HG02642 (cell line): ENCODE measurements around the gene SNAI1.
"Not testable (repeated sequence)": the region's sequence is repeated elsewhere in the genome, so short reads cannot be mapped to it uniquely, and the experiment has no call there.

Source experiments
- ATAC-seq: cut with Tn5 transposase; IDR thresholded peaks from one replicate; pipeline ENCODE4 v1.9.1; 2021; ENCODE audit warnings: mild to moderate bottlenecking; ENCODE audit not compliant: unreplicated experiment, poor library complexity

SNAI1 gene

GRCh38 chr20:50009521-50010454 lies 27.0 kb downstream of the SNAI1 start:
- ATAC-seq = no peak

DNA sequence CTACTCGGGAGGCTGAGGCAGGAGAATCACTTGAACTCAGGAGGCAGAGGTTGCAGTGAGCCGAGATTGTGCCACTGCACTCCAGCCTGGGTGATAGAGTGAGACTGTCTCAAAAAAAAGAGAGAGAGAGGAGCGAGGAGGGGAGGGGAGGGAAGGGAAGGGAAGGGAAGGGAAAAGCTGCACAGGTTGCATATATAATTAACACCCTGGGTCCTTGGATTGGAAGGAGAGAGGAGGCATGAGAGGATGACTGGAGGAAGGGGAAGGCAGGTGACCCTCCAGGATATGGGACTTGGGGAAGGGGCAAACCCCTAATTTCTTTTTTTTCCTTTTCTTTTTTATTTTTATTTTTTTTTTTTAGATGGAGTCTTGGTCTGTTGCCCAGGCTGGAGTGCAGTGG lies 28.8 kb downstream of the SNAI1 start:
- ATAC-seq = not testable (repeated sequence)

GRCh38 chr20:50012282-50013263 lies 29.8 kb downstream of the SNAI1 start:
- ATAC-seq = no peak

GRCh38 chr20:50013976-50014375 lies 31.2 kb downstream of the SNAI1 start:
- no peak for ATAC-seq

- no peak for ATAC-seq
Measured at GRCh38 chr20:50014570-50015562, 32.1 kb downstream of the SNAI1 start.

- ATAC-seq = no peak
Measured at GRCh38 chr20:50015636-50015992, 32.8 kb downstream of the SNAI1 start.

DNA sequence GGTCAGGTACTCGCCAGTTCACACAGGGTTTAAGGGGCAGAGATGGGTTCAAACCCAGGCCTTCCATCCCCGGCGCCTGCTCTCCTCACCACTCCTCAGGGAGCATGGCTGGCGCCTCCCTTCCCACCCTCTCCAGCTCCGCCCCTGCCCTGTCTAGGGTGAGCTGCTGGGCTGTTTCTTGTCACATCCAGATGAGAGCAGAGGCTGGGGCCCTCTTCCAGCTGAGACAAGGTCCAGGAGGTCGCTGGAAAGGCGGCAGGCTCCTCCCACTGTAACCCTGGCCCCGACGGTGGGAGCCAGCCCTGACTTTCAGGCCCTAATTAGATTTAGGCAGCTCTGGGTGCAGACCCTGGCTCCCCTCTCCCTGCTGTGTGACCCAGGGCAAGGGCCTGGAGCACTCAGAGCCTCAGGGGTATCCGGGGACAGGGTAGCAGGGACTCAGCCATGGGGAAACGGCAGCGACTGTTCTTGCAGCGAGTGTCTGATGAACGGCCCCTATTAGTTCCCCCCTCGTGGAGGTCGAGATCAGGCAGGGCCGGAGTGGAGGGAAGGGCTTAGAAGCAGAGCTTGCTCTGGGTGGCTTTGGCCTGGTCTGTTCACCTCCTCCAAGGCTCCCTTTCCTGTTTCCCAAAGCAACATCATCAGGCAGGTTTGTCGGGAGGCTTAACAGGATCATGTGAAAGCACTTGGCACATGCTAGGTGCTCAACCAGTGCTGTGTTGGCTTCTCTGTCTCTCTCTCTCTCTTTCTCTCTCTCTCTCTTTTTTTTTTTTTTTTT lies 33.4 kb downstream of the SNAI1 start:
- no peak for ATAC-seq

- ATAC-seq = no peak
Measured at GRCh38 chr20:50017160-50017559, 34.4 kb downstream of the SNAI1 start.

GRCh38 chr20:50017576-50018248 lies 34.9 kb downstream of the SNAI1 start:
- no peak for ATAC-seq

DNA sequence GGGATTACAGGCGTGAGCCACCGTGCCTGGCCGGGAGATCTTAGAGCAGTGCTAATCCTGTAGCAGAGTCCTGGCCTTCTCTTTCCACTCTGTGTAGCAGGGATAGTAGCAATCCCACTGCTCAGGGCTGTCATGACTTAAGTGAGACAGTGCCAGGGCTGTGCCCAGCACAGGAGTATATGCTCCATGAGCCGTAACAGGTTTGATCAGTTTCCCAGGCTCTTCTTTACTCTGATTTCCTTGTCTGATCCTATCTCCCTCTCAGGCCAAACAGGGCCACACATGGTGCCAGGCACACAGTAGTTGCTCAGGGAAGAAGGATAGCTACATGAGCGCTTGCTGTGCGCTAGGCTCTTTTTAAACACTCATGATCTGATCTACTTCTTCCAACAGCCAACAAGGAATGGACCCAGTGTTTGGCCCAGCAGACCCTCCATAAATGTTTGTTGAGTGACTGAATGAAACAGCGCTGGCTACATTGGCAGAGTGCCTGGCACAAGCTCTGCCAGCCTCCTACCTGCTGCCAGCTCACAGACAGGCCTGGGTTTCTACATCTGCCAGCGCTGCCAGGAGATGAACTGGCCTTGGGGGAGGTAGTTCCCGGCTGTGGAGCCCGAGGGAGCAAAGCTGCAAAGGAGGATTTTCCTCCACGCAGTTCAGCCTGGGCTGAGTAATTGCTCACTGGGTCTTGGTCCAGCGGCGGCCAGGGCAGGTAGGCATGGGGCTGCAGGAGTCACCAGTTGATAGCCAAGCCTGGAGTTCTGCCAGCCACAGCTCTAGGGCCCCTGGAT lies 36.9 kb downstream of the SNAI1 start:
- ATAC-seq = no peak

DNA sequence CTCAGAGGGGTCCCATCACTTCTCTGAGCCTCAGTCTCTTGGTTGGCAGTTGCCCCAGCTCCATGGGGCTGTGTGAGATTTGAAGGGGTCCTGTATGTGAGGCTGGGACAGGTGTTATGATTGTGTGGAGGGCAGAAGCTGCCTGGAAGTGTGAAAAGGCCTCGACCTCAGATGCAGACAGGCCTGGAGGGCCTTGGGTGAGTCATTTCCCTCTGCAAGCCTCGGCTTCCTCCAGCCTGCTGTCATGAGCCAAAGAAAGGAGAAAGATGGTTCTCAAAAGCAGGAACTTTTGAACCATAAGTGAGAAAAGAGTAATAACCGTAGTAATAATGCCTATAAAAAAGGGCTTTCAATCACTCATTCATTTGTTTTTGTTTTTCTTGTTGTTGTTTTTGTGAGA lies 37.5 kb downstream of the SNAI1 start:
- no peak for ATAC-seq

GRCh38 chr20:50022676-50023075 lies 39.9 kb downstream of the SNAI1 start:
- ATAC-seq = no peak

DNA sequence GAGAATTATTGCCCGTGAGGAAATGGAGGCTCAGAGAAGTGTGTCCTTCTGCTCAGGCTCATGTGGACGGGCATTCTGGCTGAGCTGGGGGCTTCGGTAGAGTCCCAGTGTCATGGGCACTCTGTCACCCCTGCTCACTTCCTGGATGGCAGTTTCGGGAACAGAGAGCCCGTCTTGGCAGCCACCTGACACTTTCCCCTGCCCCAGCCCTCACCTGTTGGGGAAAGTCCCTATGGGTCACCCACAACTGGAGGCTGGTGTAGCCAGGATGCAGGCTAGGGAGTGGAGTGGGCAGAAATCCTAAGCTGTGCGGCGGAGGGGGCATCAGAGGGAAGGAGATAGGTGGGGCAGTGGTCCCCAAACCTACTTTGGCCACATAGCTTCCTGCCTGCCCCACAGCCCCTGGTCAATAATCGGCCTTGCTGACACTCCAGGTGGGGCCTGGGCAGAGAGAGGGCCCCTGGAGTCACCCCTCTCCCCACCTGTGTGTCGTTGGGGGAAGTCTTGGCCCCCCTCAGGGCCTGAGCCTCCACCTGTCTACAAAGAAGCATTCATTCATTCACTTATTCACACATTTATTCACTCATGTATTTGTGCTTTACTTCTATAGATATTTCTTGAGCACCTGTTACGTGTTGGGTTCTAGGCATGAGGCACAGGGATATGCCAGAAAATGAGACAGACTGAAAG lies 40.5 kb downstream of the SNAI1 start:
- ATAC-seq = no peak

DNA sequence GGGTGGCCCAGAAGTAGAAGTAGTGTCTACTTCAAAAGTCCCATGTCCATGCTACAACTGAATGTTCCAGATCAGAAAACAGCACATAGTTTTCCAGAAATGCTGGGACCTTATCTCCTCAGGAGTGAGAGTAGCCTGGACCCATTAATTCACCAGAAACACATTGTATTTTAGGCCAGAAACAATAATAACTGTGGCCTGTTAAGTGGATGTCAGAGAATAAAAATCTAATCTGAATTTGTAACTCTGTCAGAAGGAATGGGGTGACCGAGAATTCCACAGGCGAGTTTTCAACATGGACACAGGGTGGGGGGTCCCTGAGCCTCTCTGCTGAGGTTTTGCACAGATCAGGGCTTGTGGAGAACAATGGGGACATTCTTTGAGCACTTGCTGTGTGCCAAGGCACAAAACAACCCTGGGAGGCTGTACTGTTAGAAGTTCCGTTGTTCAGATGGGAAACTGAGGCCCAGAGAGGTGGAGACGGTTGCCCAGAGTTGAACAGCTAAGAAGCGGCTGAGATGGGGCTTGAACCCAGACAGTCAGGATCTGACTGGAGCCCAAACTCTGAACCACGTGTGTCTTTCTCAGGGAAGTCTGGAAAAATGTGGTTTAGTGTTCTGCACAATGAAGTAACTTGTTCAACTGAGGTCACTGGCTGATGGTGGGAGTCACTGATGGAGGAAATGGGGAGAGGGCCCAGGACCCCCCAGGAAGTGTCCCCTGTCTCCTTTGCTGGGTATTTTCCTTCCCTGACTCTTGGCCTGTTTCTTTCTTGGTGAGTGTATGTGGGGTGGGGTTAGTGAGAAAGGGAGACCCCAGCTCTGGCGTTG lies 44.2 kb downstream of the SNAI1 start:
- no peak for ATAC-seq

GRCh38 chr20:50027611-50028105 lies 44.9 kb downstream of the SNAI1 start:
- ATAC-seq = no peak

- no peak for ATAC-seq
Measured at GRCh38 chr20:50029083-50029696, 46.4 kb downstream of the SNAI1 start.
